GM23338 (cell line): ENCODE data around the gene PAQR6. TPM values are rescaled to one million over a fixed set of nuclear protein-coding genes. Genes with fewer than 3 reads are reported as not detected.

ENCODE experiments used
- ATAC-seq: fragments of 200-7000 bp; cut with Tn5 transposase; 3 replicates; pipeline ENCODE4 v1.9.1; 2020
- DNase-seq: peaks from one replicate; pipeline ENCODE4 v3.0.0-alpha.2; 2015; ENCODE audit warnings: low spot score
- H2AFZ ChIP-seq: fragments of 200-600 bp; sonication (generic); 2 replicates; pipeline ENCODE4 v1.8.0; 2016; ENCODE audit warnings: antibody characterized with exemption, mild to moderate bottlenecking, moderate library complexity
- H3F3A ChIP-seq: fragments of 200-600 bp; sonication (generic); replicated peaks from 2 replicates; pipeline ENCODE4 v1.8.0; 2017; ENCODE audit warnings: antibody characterized with exemption, mixed run types, low read depth
- H3K27ac ChIP-seq: fragments of 200-600 bp; sonication (generic); 2 replicates; pipeline ENCODE4 v1.6.1; 2016; ENCODE audit warnings: low read depth
- H3K27me3 ChIP-seq: fragments of 200-600 bp; sonication (generic); 2 replicates; pipeline ENCODE4 v1.8.0; 2016; ENCODE audit warnings: mild to moderate bottlenecking, mixed run types, moderate library complexity; ENCODE audit not compliant: insufficient read depth
- H3K36me3 ChIP-seq: fragments of 200-600 bp; sonication (generic); 2 replicates; pipeline ENCODE4 v1.8.0; 2016; ENCODE audit warnings: mild to moderate bottlenecking; ENCODE audit not compliant: insufficient read depth
- H3K4me1 ChIP-seq: fragments of 200-600 bp; sonication (generic); 2 replicates; pipeline ENCODE4 v1.8.0; 2016; ENCODE audit warnings: mild to moderate bottlenecking, moderate library complexity; ENCODE audit not compliant: insufficient read depth
- H3K4me2 ChIP-seq: fragments of 200-600 bp; sonication (generic); 2 replicates; pipeline ENCODE4 v1.7.1; 2017; ENCODE audit warnings: mixed run types
- H3K4me3 ChIP-seq: fragments of 200-600 bp; sonication (generic); 2 replicates; pipeline ENCODE4 v1.6.1; 2016; ENCODE audit warnings: mixed run types
- H3K79me2 ChIP-seq: fragments of 200-600 bp; sonication (generic); replicated peaks from 2 replicates; pipeline ENCODE4 v1.8.0; 2017; ENCODE audit warnings: mild to moderate bottlenecking; ENCODE audit not compliant: insufficient read depth
- H3K9me2 ChIP-seq: fragments of 200-600 bp; sonication (generic); 2 replicates; pipeline ENCODE4 v1.8.0; 2017; ENCODE audit not compliant: insufficient read depth
- H4K20me1 ChIP-seq: fragments of 200-600 bp; sonication (generic); replicated peaks from 2 replicates; pipeline ENCODE4 v1.8.0; 2017; ENCODE audit warnings: mild to moderate bottlenecking; ENCODE audit not compliant: insufficient read depth
- H3K27ac Mint-ChIP-seq: 2 replicates; pipeline ENCODE4 v1.8.0; 2020; ENCODE audit warnings: inconsistent platforms, mild to moderate bottlenecking, moderate library complexity, mixed read lengths
- H3K27me3 Mint-ChIP-seq: 3 replicates; pipeline ENCODE4 v1.8.0; 2022; ENCODE audit warnings: low read depth, mild to moderate bottlenecking, moderate library complexity, mixed read lengths, inconsistent platforms; ENCODE audit not compliant: insufficient read depth, poor library complexity
- H3K36me3 Mint-ChIP-seq: 3 replicates; pipeline ENCODE4 v1.8.0; 2021; ENCODE audit warnings: low read depth, mild to moderate bottlenecking, inconsistent platforms, moderate library complexity, mixed read lengths
- H3K4me1 Mint-ChIP-seq: 3 replicates; pipeline ENCODE4 v1.8.0; 2020; ENCODE audit warnings: mild to moderate bottlenecking, inconsistent platforms, mixed read lengths
- H3K4me3 Mint-ChIP-seq: 3 replicates; pipeline ENCODE4 v1.8.0; 2021; ENCODE audit warnings: moderate library complexity, mild to moderate bottlenecking, inconsistent platforms, mixed read lengths
- H3K9me3 Mint-ChIP-seq: 3 replicates; pipeline ENCODE4 v1.8.0; 2020; ENCODE audit warnings: moderate library complexity, mild to moderate bottlenecking, inconsistent platforms, mixed read lengths
- CREB1 ChIP-seq: fragments of 250-450 bp; sonication (Bioruptor Pico); IDR thresholded peaks from 2 replicates; pipeline ENCODE4 v1.5.0; 2020; ENCODE audit warnings: low read depth, mild to moderate bottlenecking, moderate library complexity
- EZH2 ChIP-seq: fragments of 200-600 bp; sonication (generic); IDR thresholded peaks from one replicate; pipeline ENCODE4 v1.8.0; 2017; ENCODE audit warnings: antibody characterized with exemption, mild to moderate bottlenecking, low read depth; ENCODE audit not compliant: unreplicated experiment
- EZH2phosphoT487 ChIP-seq: fragments of 200-600 bp; sonication (generic); IDR thresholded peaks from one replicate; pipeline ENCODE4 v1.8.1; 2018; ENCODE audit warnings: antibody characterized with exemption; ENCODE audit not compliant: unreplicated experiment
- JUNB ChIP-seq: IDR thresholded peaks from one replicate; pipeline ENCODE4 v1.6.1; 2016; ENCODE audit warnings: antibody characterized with exemption; ENCODE audit not compliant: unreplicated experiment
- NANOG ChIP-seq: IDR thresholded peaks from 2 replicates; pipeline ENCODE4 v1.6.1; 2016; ENCODE audit warnings: antibody characterized with exemption, borderline replicate concordance
- POLR2AphosphoS5 ChIP-seq: IDR thresholded peaks from 2 replicates; pipeline ENCODE4 v1.6.1; 2016; ENCODE audit warnings: antibody characterized with exemption, low read depth
- STAT1 ChIP-seq: IDR thresholded peaks from one replicate; pipeline ENCODE4 v1.6.1; 2016; ENCODE audit warnings: antibody characterized with exemption; ENCODE audit not compliant: unreplicated experiment
- ZNF114 ChIP-seq: fragments of 250-450 bp; sonication (Bioruptor Pico); IDR thresholded peaks from 2 replicates; pipeline ENCODE4 v1.5.0; 2020; ENCODE audit warnings: mild to moderate bottlenecking, moderate library complexity
- ZNF331 ChIP-seq: fragments of 250-450 bp; sonication (Bioruptor Pico); IDR thresholded peaks from 2 replicates; pipeline ENCODE4 v1.5.0; 2020; ENCODE audit warnings: low read depth, mild to moderate bottlenecking, moderate library complexity
- ZNF462 ChIP-seq: fragments of 250-450 bp; sonication (Bioruptor Pico); IDR thresholded peaks from 2 replicates; pipeline ENCODE4 v1.5.0; 2020; ENCODE audit warnings: mild to moderate bottlenecking, moderate library complexity
- polyA plus RNA-seq: library from polyadenylated mRNA; unstranded; fragments of >200 nt; fragmentation: Nextera tagmentation; extraction: Ambion mirVana; gene quantifications from 2 replicates; pipeline ENCODE4 v1.2.1, GENCODE V29; 2016
- total RNA-seq: library from RNA; depleted of rRNA; stranded (reverse); fragments of >200 nt; shearing (Covaris generic); gene quantifications from 2 replicates; pipeline ENCODE4 v1.2.3, GENCODE V29; 2014
- TF ChIP-seq, protein P1 (sequence below), 2 experiments: fragments of 200-600 bp in 1 of 2; sonication (generic) in 1 of 2; conservative IDR thresholded peaks; 2 replicates each; pipeline versions ENCODE4 v1.5.1 to v1.6.1; 2016 to 2017; ENCODE audit warnings: antibody characterized with exemption in 2 of 2, low read depth in 2 of 2, mild to moderate bottlenecking in 2 of 2, moderate library complexity in 1 of 2
- TF ChIP-seq, protein P2 (sequence below): IDR thresholded peaks from one replicate; pipeline ENCODE4 v1.6.1; 2018; ENCODE audit warnings: antibody characterized with exemption; ENCODE audit not compliant: unreplicated experiment
- TF ChIP-seq, protein P3 (sequence below): IDR thresholded peaks from 2 replicates; pipeline ENCODE4 v1.6.1; 2016; ENCODE audit warnings: antibody characterized with exemption

Gene PAQR6
- total and polyA plus RNA-seq, 2 experiments from 2014 or later = 2.4 to 4.2 TPM

DNA sequence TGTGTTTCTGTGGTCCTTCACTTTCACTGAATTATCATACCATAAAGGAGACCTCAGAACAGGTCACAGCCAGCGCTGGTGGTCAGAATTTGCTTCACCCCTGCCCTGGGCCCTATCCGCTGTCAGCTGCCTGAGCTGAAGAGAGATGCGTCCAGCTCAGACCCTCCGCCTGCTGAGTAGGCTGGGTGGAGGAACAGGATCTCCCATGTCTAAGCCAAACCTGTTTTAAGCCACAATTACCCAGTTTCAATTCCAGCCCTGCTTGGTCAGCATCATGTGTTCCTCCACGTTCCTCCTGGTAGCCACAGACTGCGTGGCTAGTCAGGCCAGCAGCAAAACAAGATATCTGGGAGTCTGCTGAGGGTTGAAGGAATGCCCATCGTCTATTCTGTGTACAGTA, 19.4 kb downstream of the PAQR6 start:
- Mint-ChIP-seq H3K4me3 (no peak overlapping the region), H3K9me3 (no peaks in the 10 kb centered on the region), H3K4me1 (peaks cover 4% of the 10 kb centered on the region; the same call in 2 of the 3 replicates), H3K36me3 (peaks cover 34% of the 10 kb centered on the region), H3K27me3 (peaks cover 6% of the 10 kb centered on the region), H3K27ac (no peak overlapping the region)
- H3K27ac ChIP-seq = no peak overlapping the region
- no peak overlapping the region for H3K4me2 ChIP-seq
- 0 out of 2 replicates have a peak, but pooled peaks cover 5% of the 10 kb centered on the region for H3K79me2 ChIP-seq
- H2AFZ ChIP-seq = no peak overlapping the region
- no peaks in the 10 kb centered on the region for H3K9me2 ChIP-seq
- DNase-seq (no peak), ATAC-seq (no peak)
- peaks cover 24% of the 10 kb centered on the region for H3F3A ChIP-seq
- TF ChIP-seq JUNB (no peak), ZNF331 (no peak), NANOG (no peak), POLR2AphosphoS5 (no peak), EZH2phosphoT487 (no peak), CREB1 (CRISPR knock-in tag) (no peak), ZNF462 (CRISPR knock-in tag) (no peak), STAT1 (no peak), EZH2 (no peak), ZNF114 (CRISPR knock-in tag) (no peak)
- TF ChIP-seq, protein P1, sequence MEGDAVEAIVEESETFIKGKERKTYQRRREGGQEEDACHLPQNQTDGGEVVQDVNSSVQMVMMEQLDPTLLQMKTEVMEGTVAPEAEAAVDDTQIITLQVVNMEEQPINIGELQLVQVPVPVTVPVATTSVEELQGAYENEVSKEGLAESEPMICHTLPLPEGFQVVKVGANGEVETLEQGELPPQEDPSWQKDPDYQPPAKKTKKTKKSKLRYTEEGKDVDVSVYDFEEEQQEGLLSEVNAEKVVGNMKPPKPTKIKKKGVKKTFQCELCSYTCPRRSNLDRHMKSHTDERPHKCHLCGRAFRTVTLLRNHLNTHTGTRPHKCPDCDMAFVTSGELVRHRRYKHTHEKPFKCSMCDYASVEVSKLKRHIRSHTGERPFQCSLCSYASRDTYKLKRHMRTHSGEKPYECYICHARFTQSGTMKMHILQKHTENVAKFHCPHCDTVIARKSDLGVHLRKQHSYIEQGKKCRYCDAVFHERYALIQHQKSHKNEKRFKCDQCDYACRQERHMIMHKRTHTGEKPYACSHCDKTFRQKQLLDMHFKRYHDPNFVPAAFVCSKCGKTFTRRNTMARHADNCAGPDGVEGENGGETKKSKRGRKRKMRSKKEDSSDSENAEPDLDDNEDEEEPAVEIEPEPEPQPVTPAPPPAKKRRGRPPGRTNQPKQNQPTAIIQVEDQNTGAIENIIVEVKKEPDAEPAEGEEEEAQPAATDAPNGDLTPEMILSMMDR (conservative IDR thresholded peaks at IDR 0.05; ENCODE audit: low read depth in 2 of 2) = no peak
- TF ChIP-seq, protein P2, sequence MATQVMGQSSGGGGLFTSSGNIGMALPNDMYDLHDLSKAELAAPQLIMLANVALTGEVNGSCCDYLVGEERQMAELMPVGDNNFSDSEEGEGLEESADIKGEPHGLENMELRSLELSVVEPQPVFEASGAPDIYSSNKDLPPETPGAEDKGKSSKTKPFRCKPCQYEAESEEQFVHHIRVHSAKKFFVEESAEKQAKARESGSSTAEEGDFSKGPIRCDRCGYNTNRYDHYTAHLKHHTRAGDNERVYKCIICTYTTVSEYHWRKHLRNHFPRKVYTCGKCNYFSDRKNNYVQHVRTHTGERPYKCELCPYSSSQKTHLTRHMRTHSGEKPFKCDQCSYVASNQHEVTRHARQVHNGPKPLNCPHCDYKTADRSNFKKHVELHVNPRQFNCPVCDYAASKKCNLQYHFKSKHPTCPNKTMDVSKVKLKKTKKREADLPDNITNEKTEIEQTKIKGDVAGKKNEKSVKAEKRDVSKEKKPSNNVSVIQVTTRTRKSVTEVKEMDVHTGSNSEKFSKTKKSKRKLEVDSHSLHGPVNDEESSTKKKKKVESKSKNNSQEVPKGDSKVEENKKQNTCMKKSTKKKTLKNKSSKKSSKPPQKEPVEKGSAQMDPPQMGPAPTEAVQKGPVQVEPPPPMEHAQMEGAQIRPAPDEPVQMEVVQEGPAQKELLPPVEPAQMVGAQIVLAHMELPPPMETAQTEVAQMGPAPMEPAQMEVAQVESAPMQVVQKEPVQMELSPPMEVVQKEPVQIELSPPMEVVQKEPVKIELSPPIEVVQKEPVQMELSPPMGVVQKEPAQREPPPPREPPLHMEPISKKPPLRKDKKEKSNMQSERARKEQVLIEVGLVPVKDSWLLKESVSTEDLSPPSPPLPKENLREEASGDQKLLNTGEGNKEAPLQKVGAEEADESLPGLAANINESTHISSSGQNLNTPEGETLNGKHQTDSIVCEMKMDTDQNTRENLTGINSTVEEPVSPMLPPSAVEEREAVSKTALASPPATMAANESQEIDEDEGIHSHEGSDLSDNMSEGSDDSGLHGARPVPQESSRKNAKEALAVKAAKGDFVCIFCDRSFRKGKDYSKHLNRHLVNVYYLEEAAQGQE = no peak
- TF ChIP-seq, protein P3, sequence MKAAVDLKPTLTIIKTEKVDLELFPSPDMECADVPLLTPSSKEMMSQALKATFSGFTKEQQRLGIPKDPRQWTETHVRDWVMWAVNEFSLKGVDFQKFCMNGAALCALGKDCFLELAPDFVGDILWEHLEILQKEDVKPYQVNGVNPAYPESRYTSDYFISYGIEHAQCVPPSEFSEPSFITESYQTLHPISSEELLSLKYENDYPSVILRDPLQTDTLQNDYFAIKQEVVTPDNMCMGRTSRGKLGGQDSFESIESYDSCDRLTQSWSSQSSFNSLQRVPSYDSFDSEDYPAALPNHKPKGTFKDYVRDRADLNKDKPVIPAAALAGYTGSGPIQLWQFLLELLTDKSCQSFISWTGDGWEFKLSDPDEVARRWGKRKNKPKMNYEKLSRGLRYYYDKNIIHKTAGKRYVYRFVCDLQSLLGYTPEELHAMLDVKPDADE = no peak
- no peaks in the 10 kb centered on the region for H3K4me1 ChIP-seq
- H3K4me3 ChIP-seq = no peak overlapping the region
- no peaks in the 10 kb centered on the region for H3K27me3 ChIP-seq
- H4K20me1 ChIP-seq = no peaks in the 10 kb centered on the region
- peaks cover 16% of the 10 kb centered on the region; the same call in 1 of the 2 replicates for H3K36me3 ChIP-seq
